SU-DHL-6 (cell line): ENCODE data around the gene GREB1L.

Experiments used
- H2AFZ ChIP-seq: fragments of 200-600 bp; sonication (generic); 2 replicates; pipeline ENCODE4 v1.6.1; 2014; ENCODE audit warnings: low read depth, mild to moderate bottlenecking, moderate library complexity, mixed read lengths, antibody characterized with exemption, low read length; ENCODE audit not compliant: severe bottlenecking
- H3F3A ChIP-seq: fragments of 200-600 bp; shearing (Covaris generic); 2 replicates; pipeline ENCODE4 v1.6.0; 2016; ENCODE audit warnings: antibody characterized with exemption, mild to moderate bottlenecking; ENCODE audit not compliant: insufficient read depth
- H3K27ac ChIP-seq: fragments of 200-600 bp; sonication (generic); 2 replicates; pipeline ENCODE4 v1.5.1; 2016; ENCODE audit warnings: low read depth, mild to moderate bottlenecking, low read length, moderate library complexity, mixed read lengths
- H3K27me3 ChIP-seq: fragments of 200-600 bp; sonication (generic), shearing (Covaris generic); 2 replicates; pipeline ENCODE4 v1.6.0; 2014; ENCODE audit warnings: mild to moderate bottlenecking, low read length
- H3K36me3 ChIP-seq: fragments of 200-600 bp; sonication (generic); 2 replicates; pipeline ENCODE4 v1.6.1; 2014; ENCODE audit warnings: mild to moderate bottlenecking, low read length, mixed read lengths
- H3K4me2 ChIP-seq: fragments of 300-600, 200-600 bp; shearing (Covaris generic), sonication (generic); 2 replicates; pipeline ENCODE4 v1.6.0; 2014; ENCODE audit warnings: low read length, low read depth, mild to moderate bottlenecking; ENCODE audit not compliant: poor library complexity, severe bottlenecking
- H3K4me3 ChIP-seq: fragments of 200-600 bp; sonication (generic); 2 replicates; pipeline ENCODE4 v1.5.1; 2014; ENCODE audit warnings: antibody characterized with exemption, low read length, mild to moderate bottlenecking, mixed read lengths; ENCODE audit not compliant: insufficient read depth, poor library complexity, severe bottlenecking
- H3K79me2 ChIP-seq: fragments of 200-600 bp; sonication (generic); 2 replicates; pipeline ENCODE4 v1.6.1; 2014; ENCODE audit warnings: mild to moderate bottlenecking, low read length, moderate library complexity; ENCODE audit not compliant: insufficient read depth
- H3K9ac ChIP-seq: fragments of 200-600 bp; sonication (generic); 2 replicates; pipeline ENCODE4 v1.7.0; 2014; ENCODE audit warnings: mild to moderate bottlenecking, low read length
- H3K9me2 ChIP-seq: fragments of 200-600 bp; sonication (generic); replicated peaks from 2 replicates; pipeline ENCODE4 v1.6.1; 2014; ENCODE audit warnings: low read length; ENCODE audit not compliant: insufficient read depth
- H3K9me3 ChIP-seq: fragments of 200-600 bp; sonication (generic); 2 replicates; pipeline ENCODE4 v1.6.1; 2014; ENCODE audit warnings: low read length, mixed read lengths; ENCODE audit not compliant: insufficient read depth
- H4K20me1 ChIP-seq: fragments of 200-600 bp; sonication (generic); 2 replicates; pipeline ENCODE4 v1.6.1; 2014; ENCODE audit warnings: low read depth, mild to moderate bottlenecking, antibody characterized with exemption, low read length, moderate library complexity, mixed read lengths
- EZH2phosphoT487 ChIP-seq: fragments of 200-600 bp; sonication (generic), shearing (Covaris generic); conservative IDR thresholded peaks from 2 replicates; pipeline ENCODE4 v1.6.1; 2018; ENCODE audit warnings: mild to moderate bottlenecking, antibody characterized with exemption, low read length, moderate library complexity, mixed read lengths
- TF ChIP-seq, protein P1 (sequence below): fragments of 200-600 bp; sonication (generic); IDR thresholded peaks from one replicate; pipeline ENCODE4 v1.5.1; 2017; ENCODE audit warnings: antibody characterized with exemption, mild to moderate bottlenecking, low read length, moderate library complexity; ENCODE audit not compliant: insufficient read depth, poor library complexity, severe bottlenecking

Gene GREB1L

DNA sequence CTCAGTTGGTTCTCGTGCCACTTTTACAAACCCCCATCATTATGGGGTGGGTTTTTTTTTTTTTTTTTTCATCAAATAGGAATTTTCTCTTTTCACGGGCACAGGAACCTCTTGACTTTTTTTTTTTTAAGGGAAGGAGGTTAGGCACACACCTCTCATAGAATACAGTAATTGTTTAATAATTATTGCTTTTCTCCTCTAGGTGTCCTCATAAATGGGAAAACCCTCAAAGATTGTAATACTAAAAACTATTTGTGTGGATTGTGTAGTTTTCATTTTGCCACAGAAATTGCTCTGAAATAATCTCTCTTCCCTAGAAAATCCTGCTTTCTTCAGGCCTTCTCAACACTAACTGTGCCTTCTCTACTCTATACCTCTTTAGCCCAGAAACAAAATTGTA is 147.3 kb downstream of the GREB1L start:
- Histone ChIP-seq H3K79me2 (no peaks in the 10 kb centered on the region), H4K20me1 (no peaks in the 10 kb centered on the region), H3K4me3 (no peak overlapping the region), H3K9me3 (no peaks in the 10 kb centered on the region), H3K27ac (no peak overlapping the region), H3K27me3 (no peaks in the 10 kb centered on the region), H3K36me3 (no peaks in the 10 kb centered on the region), H3F3A (no peaks in the 10 kb centered on the region), H3K9ac (no peak overlapping the region), H3K9me2 (no peaks in the 10 kb centered on the region), H2AFZ (no peak overlapping the region), H3K4me2 (no peak overlapping the region)
- TF ChIP-seq EZH2phosphoT487 = no peak
- TF ChIP-seq, protein P1, sequence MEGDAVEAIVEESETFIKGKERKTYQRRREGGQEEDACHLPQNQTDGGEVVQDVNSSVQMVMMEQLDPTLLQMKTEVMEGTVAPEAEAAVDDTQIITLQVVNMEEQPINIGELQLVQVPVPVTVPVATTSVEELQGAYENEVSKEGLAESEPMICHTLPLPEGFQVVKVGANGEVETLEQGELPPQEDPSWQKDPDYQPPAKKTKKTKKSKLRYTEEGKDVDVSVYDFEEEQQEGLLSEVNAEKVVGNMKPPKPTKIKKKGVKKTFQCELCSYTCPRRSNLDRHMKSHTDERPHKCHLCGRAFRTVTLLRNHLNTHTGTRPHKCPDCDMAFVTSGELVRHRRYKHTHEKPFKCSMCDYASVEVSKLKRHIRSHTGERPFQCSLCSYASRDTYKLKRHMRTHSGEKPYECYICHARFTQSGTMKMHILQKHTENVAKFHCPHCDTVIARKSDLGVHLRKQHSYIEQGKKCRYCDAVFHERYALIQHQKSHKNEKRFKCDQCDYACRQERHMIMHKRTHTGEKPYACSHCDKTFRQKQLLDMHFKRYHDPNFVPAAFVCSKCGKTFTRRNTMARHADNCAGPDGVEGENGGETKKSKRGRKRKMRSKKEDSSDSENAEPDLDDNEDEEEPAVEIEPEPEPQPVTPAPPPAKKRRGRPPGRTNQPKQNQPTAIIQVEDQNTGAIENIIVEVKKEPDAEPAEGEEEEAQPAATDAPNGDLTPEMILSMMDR = no peak

DNA sequence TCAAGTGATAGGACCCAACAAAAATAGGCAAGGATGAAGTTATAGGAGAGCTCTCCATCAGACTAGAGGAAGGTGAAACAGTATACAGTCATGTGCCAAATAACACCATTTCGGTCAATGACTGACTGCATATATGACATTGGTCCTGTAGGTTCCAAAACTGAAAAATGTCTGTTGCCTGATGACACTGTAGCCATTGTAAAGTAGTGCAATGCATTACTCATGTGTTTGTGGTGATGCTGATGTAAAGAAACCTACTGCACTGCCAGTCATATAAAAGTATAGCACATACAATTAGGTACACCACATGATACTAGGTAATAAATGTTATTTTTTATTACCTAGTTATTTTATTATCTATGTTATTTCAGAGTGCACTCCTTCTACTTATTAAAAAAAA is 147.9 kb downstream of the GREB1L start:
- Histone ChIP-seq H4K20me1 (no peaks in the 10 kb centered on the region), H3K27me3 (no peaks in the 10 kb centered on the region), H3K9me3 (no peaks in the 10 kb centered on the region), H3K4me3 (no peak overlapping the region), H3K27ac (no peak overlapping the region), H3K4me2 (no peak overlapping the region), H2AFZ (no peak overlapping the region), H3F3A (no peaks in the 10 kb centered on the region), H3K36me3 (no peaks in the 10 kb centered on the region), H3K9ac (no peak overlapping the region), H3K79me2 (no peaks in the 10 kb centered on the region), H3K9me2 (no peaks in the 10 kb centered on the region)
- no peak for TF ChIP-seq EZH2phosphoT487
- TF ChIP-seq, protein P1 = no peak

DNA sequence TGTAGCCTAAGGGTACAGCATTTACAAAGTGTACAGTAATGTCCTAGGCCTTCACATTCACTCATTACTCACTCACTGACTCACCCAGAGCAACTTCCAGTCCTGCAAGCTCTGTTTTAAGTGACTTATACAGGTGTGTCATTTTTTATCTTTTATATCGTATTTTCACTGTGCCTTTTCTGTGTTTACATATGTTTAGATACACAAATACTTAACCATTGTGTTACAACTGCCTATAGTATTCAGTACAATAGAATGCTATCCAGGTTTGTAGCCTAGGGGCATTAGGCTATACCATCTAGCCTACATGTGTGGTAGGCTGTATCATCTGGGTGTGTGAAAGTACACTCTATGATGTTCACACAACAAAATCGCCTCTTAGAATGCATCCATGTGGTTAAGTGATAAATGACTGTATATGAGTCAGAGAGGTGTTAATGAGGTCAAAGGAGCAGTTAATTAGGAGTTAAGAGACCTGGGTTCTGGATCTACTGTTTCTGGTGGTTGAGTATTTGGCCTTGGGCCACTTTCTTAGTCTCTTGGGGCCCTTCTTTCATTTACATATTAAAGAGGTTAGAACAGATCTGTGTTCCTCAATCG is 149.1 kb downstream of the GREB1L start:
- Histone ChIP-seq H2AFZ (no peak overlapping the region), H3K9ac (no peak overlapping the region), H3K9me3 (no peaks in the 10 kb centered on the region), H3K27me3 (no peaks in the 10 kb centered on the region), H4K20me1 (no peaks in the 10 kb centered on the region), H3F3A (no peaks in the 10 kb centered on the region), H3K36me3 (no peaks in the 10 kb centered on the region), H3K9me2 (no peaks in the 10 kb centered on the region), H3K27ac (no peak overlapping the region), H3K79me2 (no peaks in the 10 kb centered on the region), H3K4me3 (no peak overlapping the region), H3K4me2 (no peak overlapping the region)
- TF ChIP-seq, protein P1 = no peak

DNA sequence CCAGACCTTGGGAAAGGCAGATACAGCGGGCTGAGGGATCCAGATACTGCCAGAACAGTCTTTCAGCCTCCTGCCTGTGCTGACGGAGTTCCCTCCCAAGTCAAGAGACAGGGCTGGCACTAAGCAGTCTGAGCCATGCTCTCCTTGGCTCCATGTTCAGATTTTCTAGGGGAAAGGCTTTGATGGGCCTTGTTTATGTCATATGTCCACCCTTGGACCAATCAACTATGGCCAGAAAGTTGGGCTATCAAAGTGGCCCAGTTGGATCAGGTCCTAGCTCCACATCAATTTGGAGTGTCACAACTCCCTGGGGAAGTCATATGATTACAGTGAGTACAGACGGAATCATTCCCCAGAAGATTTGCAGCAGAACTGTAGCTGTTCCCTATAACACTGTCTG is 152.0 kb downstream of the GREB1L start:
- H3K9me2 ChIP-seq = no peaks in the 10 kb centered on the region
- H3K27ac ChIP-seq = no peak overlapping the region
- H4K20me1 ChIP-seq = no peaks in the 10 kb centered on the region
- H3K36me3 ChIP-seq = no peaks in the 10 kb centered on the region
- H3K4me2 ChIP-seq = no peak overlapping the region
- no peak overlapping the region for H2AFZ ChIP-seq
- H3K9me3 ChIP-seq = no peaks in the 10 kb centered on the region
- H3K27me3 ChIP-seq = no peaks in the 10 kb centered on the region
- no peak overlapping the region for H3K9ac ChIP-seq
- H3K4me3 ChIP-seq = no peak overlapping the region
- no peaks in the 10 kb centered on the region for H3K79me2 ChIP-seq
- no peaks in the 10 kb centered on the region for H3F3A ChIP-seq
- no peak for TF ChIP-seq EZH2phosphoT487
- TF ChIP-seq, protein P1 = no peak
